Measurements from ENCODE around the gene CABP4. TPM values are rescaled to one million over a fixed set of nuclear protein-coding genes. Genes with fewer than 3 reads are reported as not detected.

Gene CABP4
- total and polyA plus RNA-seq, 10 of the 15 experiments (the other 5 are each of a cell fraction or from before 2014, with no cell fraction given): 0.04 to 0.41 (median 0.14) TPM; not detected in 2

- TF ChIP-seq DPF2 (IDR thresholded peaks at IDR 0.05) (peak; percentile 65; the same call in 1 of the 2 replicates), ZNF384 (IDR thresholded peaks at IDR 0.05; ENCODE audit: borderline replicate concordance, low read depth, low read length) (no peak), IKZF2 (IDR thresholded peaks at IDR 0.05) (no peak; a peak in 1 of 4 replicates), CBX5 (IDR thresholded peaks at IDR 0.05; ENCODE audit: low read depth) (no peak), NR2C1 (IDR thresholded peaks at IDR 0.05) (no peak), SMC3 (IDR thresholded peaks at IDR 0.05; ENCODE audit: borderline replicate concordance, low read length) (peak; percentile 69; the same call in 1 of the 2 replicates), NR2F1 (conservative IDR thresholded peaks at IDR 0.05) (peak; percentile 60; the same call in 1 of the 2 replicates), MXI1 (IDR thresholded peaks at IDR 0.05; ENCODE audit: low read depth, low read length) (peak; percentile 81; the same call in 1 of the 2 replicates), SMARCA5 (IDR thresholded peaks at IDR 0.05) (no peak; the same call in 1 of the 2 replicates), HCFC1 (IDR thresholded peaks at IDR 0.05; ENCODE audit: low read length) (peak; percentile 56; the same call in 1 of the 2 replicates), KAT2A (conservative IDR thresholded peaks at IDR 0.05; ENCODE audit: control insufficient read depth, low read depth, low read length) (no peak), NFYB (IDR thresholded peaks at IDR 0.05; ENCODE audit: insufficient read depth, low read depth, low read length) (no peak), HSF1 (IDR thresholded peaks at IDR 0.05; ENCODE audit: low read depth, low read length) (no peak), BCLAF1 (IDR thresholded peaks at IDR 0.05) (no peak), EZH2 (IDR thresholded peaks at IDR 0.05; ENCODE audit: borderline replicate concordance, control insufficient read depth, low read depth, low read length) (no peak), RAD51 (IDR thresholded peaks at IDR 0.05) (no peak), MYC (IDR thresholded peaks at IDR 0.05; ENCODE audit: insufficient read depth, insufficient read length, insufficient replicate concordance, low read length, severe bottlenecking) (no peak), ZNF24 (IDR thresholded peaks at IDR 0.05) (no peak), PML (IDR thresholded peaks at IDR 0.05; ENCODE audit: low read length) (no peak; the same call in 1 of the 2 replicates), MEF2B (IDR thresholded peaks at IDR 0.05; ENCODE audit: partially characterized antibody, poor library complexity, severe bottlenecking) (no peak), ZNF622 (IDR thresholded peaks at IDR 0.05) (no peak), POLR2A (IDR thresholded peaks at IDR 0.05; ENCODE audit: low read depth, low read length) (peak; percentile 88), ZNF592 (IDR thresholded peaks at IDR 0.05) (no peak), IRF4 (IDR thresholded peaks at IDR 0.05; ENCODE audit: low read depth, low read length) (no peak)
These were observed 13.8 kb downstream of the CABP4 start, which contains the start of gene TMEM134 (continued) for GRCh38 chr11:67468759-67469507.

All from GM12878 (cell line).